Keratinocyte (primary cell): ENCODE measurements around the gene SH3BP5L. TPM values are rescaled to one million over a fixed set of nuclear protein-coding genes. Genes with fewer than 3 reads are reported as not detected.
"Not testable (repeated sequence)": the region's sequence is repeated elsewhere in the genome, so short reads cannot be mapped to it uniquely, and the experiment has no call there.

Source experiments
- DNase-seq: peaks from one replicate; pipeline ENCODE4 v3.0.0-alpha.2; 2011; ENCODE audit warnings: low read depth, missing footprints, low spot score
- FAIRE-seq: peaks from 2 replicates; lab custom pipeline; 2011; peaks lifted over from hg19 to GRCh38; lab: Jason Lieb, UNC
- H2AFZ ChIP-seq: 2 replicates; pipeline ENCODE4 v1.6.0; 2012; ENCODE audit warnings: low read length, control low read depth, inconsistent platforms; ENCODE audit not compliant: control insufficient read depth
- H3K27ac ChIP-seq: 2 replicates; pipeline ENCODE4 v1.5.1; 2011; ENCODE audit warnings: low read length; ENCODE audit not compliant: control insufficient read depth, insufficient read depth
- H3K27me3 ChIP-seq: 3 replicates; pipeline ENCODE4 v1.6.0; 2011; ENCODE audit warnings: low read length; ENCODE audit not compliant: control insufficient read depth, insufficient read depth; ENCODE audit errors: extremely low read depth
- H3K36me3 ChIP-seq, 2 experiments: 2 replicates in 1 of 2; 3 replicates in 1 of 2; pipeline ENCODE4 v1.5.1; 2011; ENCODE audit warnings: low read length in 2 of 2, mild to moderate bottlenecking in 1 of 2; ENCODE audit not compliant: control insufficient read depth in 2 of 2, insufficient read depth in 2 of 2; ENCODE audit errors: extremely low read depth in 1 of 2
- H3K4me1 ChIP-seq: 3 replicates; pipeline ENCODE4 v1.5.1; 2011; ENCODE audit warnings: low read length; ENCODE audit not compliant: control insufficient read depth, insufficient read depth; ENCODE audit errors: extremely low read depth
- H3K4me2 ChIP-seq: 3 replicates; pipeline ENCODE4 v1.6.0; 2011; ENCODE audit warnings: low read depth, low read length; ENCODE audit not compliant: control insufficient read depth, insufficient read depth; ENCODE audit errors: extremely low read depth
- H3K4me3 ChIP-seq, 3 experiments: fragments of 200-600 bp in 1 of 3; sonication (generic) in 1 of 3; 2 replicates in 2 of 3; 3 replicates in 1 of 3; pipeline ENCODE4 v1.5.1; 2011 to 2016; ENCODE audit warnings: low read length in 3 of 3, mild to moderate bottlenecking in 3 of 3, control low read depth in 2 of 3, inconsistent platforms in 1 of 3, low read depth in 1 of 3, mixed read lengths in 1 of 3, mixed run types in 1 of 3, moderate library complexity in 1 of 3; ENCODE audit not compliant: control insufficient read depth in 2 of 3, insufficient read depth in 2 of 3; ENCODE audit errors: extremely low read depth in 1 of 3
- H3K79me2 ChIP-seq: 2 replicates; pipeline ENCODE4 v1.6.0; 2012; ENCODE audit warnings: low read length; ENCODE audit not compliant: control insufficient read depth, insufficient read depth
- H3K9ac ChIP-seq: 3 replicates; pipeline ENCODE4 v1.6.0; 2011; ENCODE audit warnings: low read length; ENCODE audit not compliant: control insufficient read depth, insufficient read depth; ENCODE audit errors: extremely low read depth
- H3K9me1 ChIP-seq: 3 replicates; pipeline ENCODE4 v1.6.0; 2011; ENCODE audit warnings: low read length; ENCODE audit not compliant: control insufficient read depth, insufficient read depth; ENCODE audit errors: extremely low read depth
- H3K9me3 ChIP-seq: 2 replicates; pipeline ENCODE4 v1.5.1; 2012; ENCODE audit warnings: low read depth, low read length; ENCODE audit not compliant: control insufficient read depth
- H4K20me1 ChIP-seq: 3 replicates; pipeline ENCODE4 v1.6.0; 2011; ENCODE audit warnings: low read length; ENCODE audit not compliant: control insufficient read depth, insufficient read depth; ENCODE audit errors: extremely low read depth
- CTCF ChIP-seq, 3 experiments: IDR thresholded peaks in 1 of 3; conservative IDR thresholded peaks in 1 of 3; optimal IDR thresholded peaks in 1 of 3; 2 replicates in 2 of 3; 3 replicates in 1 of 3; pipeline versions ENCODE3 to v1.5.1; 2011; ENCODE audit warnings: low read length in 3 of 3, mild to moderate bottlenecking in 3 of 3, moderate library complexity in 2 of 3, control low read depth in 1 of 3, inconsistent platforms in 1 of 3; ENCODE audit not compliant: insufficient read depth in 2 of 3; ENCODE audit errors: extremely low read depth in 1 of 3
- EZH2 ChIP-seq: IDR thresholded peaks from one replicate; pipeline ENCODE4 v1.6.1; 2012; ENCODE audit warnings: inconsistent platforms, mild to moderate bottlenecking, low read length, moderate library complexity
- dilution Hi-C: fragments of 300-500 bp; cut with MboI; formaldehyde crosslinking; loops from one replicate; pipeline ENCODE4 v1.7.0; 2020; ENCODE audit warnings: low sequenced_read_pairs; ENCODE audit not compliant: extremely low pct_ligation_motif_present
- polyA plus RNA-seq, 5 experiments: library from polyadenylated mRNA; depleted of rRNA in 3 of 5; stranded (reverse) in 3 of 5; stranded (forward) in 1 of 5; unstranded in 1 of 5; fragments of >200 nt; gene quantifications; 1 replicate in 1 of 5; 2 replicates in 3 of 5; 3 replicates in 1 of 5; pipeline versions ENCODE4 v1.2.1 to v1.2.3, GENCODE V29; 2011 to 2012; ENCODE audit warnings: missing spikeins in 2 of 5, low read depth in 1 of 5, low replicate concordance in 1 of 5

SH3BP5L gene
- polyA plus RNA-seq, 1 donor (not counting 4 experiments of a cell fraction or from before 2014, with no cell fraction given), result 13.2 TPM

GRCh38 chr1:248802454-248802853, 23.3 kb downstream of the SH3BP5L start:
- Histone ChIP-seq H2AFZ (no peak overlapping the region), H3K4me3 (no peak overlapping the region), H3K9ac (no peak overlapping the region), H3K9me3 (no peaks in the 10 kb centered on the region), H3K79me2 (no peaks in the 10 kb centered on the region), H3K27me3 (no peaks in the 10 kb centered on the region), H4K20me1 (no peaks in the 10 kb centered on the region), H3K4me2 (no peak overlapping the region), H3K4me1 (no peaks in the 10 kb centered on the region), H3K36me3 (no peaks in the 10 kb centered on the region), H3K9me1 (no peaks in the 10 kb centered on the region), H3K27ac (no peak overlapping the region)
- DNase-seq (no peak), FAIRE-seq (no peak)
- TF ChIP-seq EZH2, result no peak
- dilution Hi-C loops, result no loop called here

GRCh38 chr1:248800459-248800858, 25.3 kb downstream of the SH3BP5L start:
- Histone ChIP-seq H3K4me3 (no peak overlapping the region), H3K9me3 (no peaks in the 10 kb centered on the region), H3K4me1 (no peaks in the 10 kb centered on the region), H3K27me3 (no peaks in the 10 kb centered on the region), H2AFZ (no peak overlapping the region), H3K79me2 (no peaks in the 10 kb centered on the region), H3K36me3 (no peaks in the 10 kb centered on the region), H3K9ac (no peak overlapping the region), H3K27ac (no peak overlapping the region), H4K20me1 (no peaks in the 10 kb centered on the region), H3K4me2 (no peak overlapping the region), H3K9me1 (no peaks in the 10 kb centered on the region)
- no peak for FAIRE-seq
- dilution Hi-C loops, result no loop called here
- no peak for DNase-seq
- no peak for TF ChIP-seq CTCF (optimal IDR thresholded peaks at IDR 0.05 in 1 of 3, IDR thresholded peaks at IDR 0.05 in 1 of 3, conservative IDR thresholded peaks at IDR 0.05 in 1 of 3; ENCODE audit: extremely low read depth in 1 of 3, insufficient read depth in 2 of 3, low read length in 3 of 3)
- TF ChIP-seq EZH2, result no peak

- no peak for TF ChIP-seq EZH2
- no peak for TF ChIP-seq CTCF (optimal IDR thresholded peaks at IDR 0.05 in 1 of 3, IDR thresholded peaks at IDR 0.05 in 1 of 3, conservative IDR thresholded peaks at IDR 0.05 in 1 of 3; ENCODE audit: extremely low read depth in 1 of 3, insufficient read depth in 2 of 3, low read length in 3 of 3)
- H3K36me3 ChIP-seq, result no peaks in the 10 kb centered on the region
- H4K20me1 ChIP-seq, result no peaks in the 10 kb centered on the region
- H3K4me3 ChIP-seq, result no peak overlapping the region
- no peak overlapping the region for H3K9ac ChIP-seq
- no peaks in the 10 kb centered on the region for H3K79me2 ChIP-seq
- H3K4me2 ChIP-seq, result no peak overlapping the region
- DNase-seq (no peak), FAIRE-seq (no peak)
- no peak overlapping the region for H2AFZ ChIP-seq
- no peaks in the 10 kb centered on the region for H3K9me3 ChIP-seq
- no peaks in the 10 kb centered on the region for H3K27me3 ChIP-seq
- H3K9me1 ChIP-seq, result no peaks in the 10 kb centered on the region
- dilution Hi-C loops, result no loop called here
- no peaks in the 10 kb centered on the region for H3K4me1 ChIP-seq
- H3K27ac ChIP-seq, result no peak overlapping the region
Observed at GRCh38 chr1:248798791-248799190, 26.9 kb downstream of the SH3BP5L start.

- H3K4me2 ChIP-seq, H3K27ac ChIP-seq, H3K27me3 ChIP-seq, H3K9ac ChIP-seq, DNase-seq, H2AFZ ChIP-seq, FAIRE-seq, H3K79me2 ChIP-seq, H3K36me3 ChIP-seq, H3K4me3 ChIP-seq, H3K4me1 ChIP-seq, H3K9me1 ChIP-seq, H4K20me1 ChIP-seq, dilution Hi-C loops, H3K9me3 ChIP-seq: not testable (repeated sequence)
Observed at GRCh38 chr1:248794663-248795062, 31.1 kb downstream of the SH3BP5L start.
